ENCODE results near the gene TMIGD3.
A peak's percentile ranks its signal among the peaks of the same experiment; 100 is the strongest.

The TMIGD3 gene

GRCh38 chr1:111515291-111516004 lies 12.0 kb upstream of the TMIGD3 start:
- peak overlapping the region; percentile 72 for H3K4me3 Mint-ChIP-seq
- H3K27ac Mint-ChIP-seq = no peak overlapping the region
- H3K36me3 Mint-ChIP-seq = no peaks in the 10 kb centered on the region
- H3K9me3 Mint-ChIP-seq (ENCODE audit: low read depth) = no peaks in the 10 kb centered on the region
- H3K27me3 Mint-ChIP-seq = no peaks in the 10 kb centered on the region
- peaks cover 44% of the 10 kb centered on the region for H3K4me1 Mint-ChIP-seq (ENCODE audit: low read depth)

GRCh38 chr1:111513410-111514020 lies 10.1 kb upstream of the TMIGD3 start:
- Mint-ChIP-seq H3K27ac (peak overlapping the region; percentile 70), H3K4me1 (ENCODE audit: low read depth) (peaks cover 50% of the 10 kb centered on the region), H3K36me3 (no peaks in the 10 kb centered on the region), H3K4me3 (peak overlapping the region; percentile 53), H3K9me3 (ENCODE audit: low read depth) (no peaks in the 10 kb centered on the region), H3K27me3 (no peaks in the 10 kb centered on the region)

GRCh38 chr1:111512931-111513330 lies 9.5 kb upstream of the TMIGD3 start:
- peak overlapping the region; percentile 22 for H3K27ac Mint-ChIP-seq
- no peak overlapping the region for H3K4me3 Mint-ChIP-seq
- no peaks in the 10 kb centered on the region for H3K36me3 Mint-ChIP-seq
- H3K27me3 Mint-ChIP-seq = no peaks in the 10 kb centered on the region
- peaks cover 55% of the 10 kb centered on the region for H3K4me1 Mint-ChIP-seq (ENCODE audit: low read depth)
- no peaks in the 10 kb centered on the region for H3K9me3 Mint-ChIP-seq (ENCODE audit: low read depth)

GRCh38 chr1:111512132-111512889 lies 8.9 kb upstream of the TMIGD3 start:
- Mint-ChIP-seq H3K4me1 (ENCODE audit: low read depth) (peaks cover 52% of the 10 kb centered on the region), H3K36me3 (no peaks in the 10 kb centered on the region), H3K27ac (peak overlapping the region; percentile 22), H3K27me3 (no peaks in the 10 kb centered on the region), H3K4me3 (no peak overlapping the region), H3K9me3 (ENCODE audit: low read depth) (no peaks in the 10 kb centered on the region)

- H3K9me3 Mint-ChIP-seq (ENCODE audit: low read depth) = no peaks in the 10 kb centered on the region
- no peak overlapping the region for H3K27ac Mint-ChIP-seq
- H3K36me3 Mint-ChIP-seq = no peaks in the 10 kb centered on the region
- no peaks in the 10 kb centered on the region for H3K27me3 Mint-ChIP-seq
- H3K4me3 Mint-ChIP-seq = no peak overlapping the region
- peaks cover 48% of the 10 kb centered on the region for H3K4me1 Mint-ChIP-seq (ENCODE audit: low read depth)
These were observed 7.9 kb upstream of the TMIGD3 start for GRCh38 chr1:111511370-111511769.

GRCh38 chr1:111509997-111510375 lies 6.6 kb upstream of the TMIGD3 start:
- no peaks in the 10 kb centered on the region for H3K36me3 Mint-ChIP-seq

GRCh38 chr1:111507411-111508201 lies 4.2 kb upstream of the TMIGD3 start:
- Mint-ChIP-seq H3K4me1 (ENCODE audit: low read depth) (peaks cover 61% of the 10 kb centered on the region), H3K9me3 (ENCODE audit: low read depth) (no peaks in the 10 kb centered on the region), H3K27ac (no peak overlapping the region), H3K4me3 (peak overlapping the region; percentile 84), H3K36me3 (no peaks in the 10 kb centered on the region), H3K27me3 (no peaks in the 10 kb centered on the region)

More at GRCh38 chr1:111509997-111510375, 6.6 kb upstream of the TMIGD3 start:
- Mint-ChIP-seq H3K4me3 (no peak overlapping the region), H3K27ac (no peak overlapping the region), H3K4me1 (ENCODE audit: low read depth) (peaks cover 53% of the 10 kb centered on the region), H3K9me3 (ENCODE audit: low read depth) (no peaks in the 10 kb centered on the region), H3K27me3 (no peaks in the 10 kb centered on the region)

- H3K27me3 Mint-ChIP-seq = no peaks in the 10 kb centered on the region
- peak overlapping the region; percentile 71 for H3K27ac Mint-ChIP-seq
- peaks cover 64% of the 10 kb centered on the region for H3K4me1 Mint-ChIP-seq (ENCODE audit: low read depth)
- no peaks in the 10 kb centered on the region for H3K36me3 Mint-ChIP-seq
- no peak overlapping the region for H3K4me3 Mint-ChIP-seq
- no peaks in the 10 kb centered on the region for H3K9me3 Mint-ChIP-seq (ENCODE audit: low read depth)
These were observed 3.1 kb upstream of the TMIGD3 start for GRCh38 chr1:111506561-111506960.

GRCh38 chr1:111505641-111506119 lies 2.2 kb upstream of the TMIGD3 start:
- Mint-ChIP-seq H3K36me3 (no peaks in the 10 kb centered on the region), H3K9me3 (ENCODE audit: low read depth) (no peaks in the 10 kb centered on the region), H3K27me3 (no peaks in the 10 kb centered on the region), H3K27ac (peak overlapping the region; percentile 71), H3K4me3 (peak overlapping the region; percentile 60), H3K4me1 (ENCODE audit: low read depth) (peaks cover 67% of the 10 kb centered on the region)

- Mint-ChIP-seq H3K4me3 (no peak overlapping the region), H3K4me1 (ENCODE audit: low read depth) (peaks cover 61% of the 10 kb centered on the region), H3K27me3 (no peaks in the 10 kb centered on the region)
These were observed 664 bp upstream of the TMIGD3 start for GRCh38 chr1:111504097-111504496.

GRCh38 chr1:111501645-111502044 lies 1.8 kb downstream of the TMIGD3 start:
- H3K4me1 Mint-ChIP-seq (ENCODE audit: low read depth) = peaks cover 57% of the 10 kb centered on the region
- no peak overlapping the region for H3K27ac Mint-ChIP-seq
- no peaks in the 10 kb centered on the region for H3K36me3 Mint-ChIP-seq
- no peak overlapping the region for H3K4me3 Mint-ChIP-seq
- H3K27me3 Mint-ChIP-seq = no peaks in the 10 kb centered on the region
- no peaks in the 10 kb centered on the region for H3K9me3 Mint-ChIP-seq (ENCODE audit: low read depth)

More at GRCh38 chr1:111504097-111504496, 664 bp upstream of the TMIGD3 start:
- no peaks in the 10 kb centered on the region for H3K9me3 Mint-ChIP-seq (ENCODE audit: low read depth)
- H3K36me3 Mint-ChIP-seq = no peaks in the 10 kb centered on the region
- no peak overlapping the region for H3K27ac Mint-ChIP-seq

GRCh38 chr1:111499026-111499785 lies 4.2 kb downstream of the TMIGD3 start:
- Mint-ChIP-seq H3K9me3 (ENCODE audit: low read depth) (peaks cover 6% of the 10 kb centered on the region), H3K36me3 (no peaks in the 10 kb centered on the region), H3K4me1 (ENCODE audit: low read depth) (peaks cover 38% of the 10 kb centered on the region), H3K27me3 (no peaks in the 10 kb centered on the region), H3K4me3 (no peak overlapping the region), H3K27ac (no peak overlapping the region)

- Mint-ChIP-seq H3K27ac (no peak overlapping the region), H3K36me3 (no peaks in the 10 kb centered on the region), H3K4me3 (no peak overlapping the region), H3K4me1 (ENCODE audit: low read depth) (peaks cover 24% of the 10 kb centered on the region), H3K27me3 (no peaks in the 10 kb centered on the region), H3K9me3 (ENCODE audit: low read depth) (peaks cover 6% of the 10 kb centered on the region)
These were observed 5.8 kb downstream of the TMIGD3 start for GRCh38 chr1:111497592-111497991.

- Mint-ChIP-seq H3K4me1 (ENCODE audit: low read depth) (peaks cover 21% of the 10 kb centered on the region), H3K36me3 (no peaks in the 10 kb centered on the region), H3K9me3 (ENCODE audit: low read depth) (peaks cover 6% of the 10 kb centered on the region), H3K27ac (peak overlapping the region; percentile 48), H3K4me3 (no peak overlapping the region), H3K27me3 (no peaks in the 10 kb centered on the region)
These were observed 7.0 kb downstream of the TMIGD3 start for GRCh38 chr1:111496398-111496797.

All from activated naive CD8-positive, alpha-beta T cell (primary cell).